ENCODE measurements around the gene UBE2G2.

Gene UBE2G2

DNA sequence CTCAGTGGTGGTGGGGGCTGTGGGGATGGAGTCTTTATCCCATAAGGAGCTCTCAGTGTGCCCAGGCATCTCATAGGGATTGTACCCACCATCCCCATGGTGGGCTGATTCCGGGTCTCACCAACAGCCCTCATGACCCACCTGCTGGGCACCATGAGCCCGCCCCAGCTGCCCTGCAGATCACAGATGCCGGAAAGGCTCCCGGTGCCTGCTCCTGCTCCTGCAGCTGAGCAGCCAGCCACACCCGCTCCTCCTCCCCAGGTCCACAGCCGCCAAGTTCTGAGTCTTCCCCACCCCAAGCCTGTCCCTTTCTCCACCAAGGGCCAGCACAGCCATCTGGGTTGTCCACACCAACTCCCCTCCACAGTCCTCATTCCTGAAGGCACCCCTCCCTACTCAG, 74.8 kb downstream of the UBE2G2 start:
- no peak overlapping the region for H3K4me3 ChIP-seq (ENCODE audit: low read length)

GRCh38 chr21:44724926-44725325, 76.7 kb downstream of the UBE2G2 start:
- TF ChIP-seq, protein P1, sequence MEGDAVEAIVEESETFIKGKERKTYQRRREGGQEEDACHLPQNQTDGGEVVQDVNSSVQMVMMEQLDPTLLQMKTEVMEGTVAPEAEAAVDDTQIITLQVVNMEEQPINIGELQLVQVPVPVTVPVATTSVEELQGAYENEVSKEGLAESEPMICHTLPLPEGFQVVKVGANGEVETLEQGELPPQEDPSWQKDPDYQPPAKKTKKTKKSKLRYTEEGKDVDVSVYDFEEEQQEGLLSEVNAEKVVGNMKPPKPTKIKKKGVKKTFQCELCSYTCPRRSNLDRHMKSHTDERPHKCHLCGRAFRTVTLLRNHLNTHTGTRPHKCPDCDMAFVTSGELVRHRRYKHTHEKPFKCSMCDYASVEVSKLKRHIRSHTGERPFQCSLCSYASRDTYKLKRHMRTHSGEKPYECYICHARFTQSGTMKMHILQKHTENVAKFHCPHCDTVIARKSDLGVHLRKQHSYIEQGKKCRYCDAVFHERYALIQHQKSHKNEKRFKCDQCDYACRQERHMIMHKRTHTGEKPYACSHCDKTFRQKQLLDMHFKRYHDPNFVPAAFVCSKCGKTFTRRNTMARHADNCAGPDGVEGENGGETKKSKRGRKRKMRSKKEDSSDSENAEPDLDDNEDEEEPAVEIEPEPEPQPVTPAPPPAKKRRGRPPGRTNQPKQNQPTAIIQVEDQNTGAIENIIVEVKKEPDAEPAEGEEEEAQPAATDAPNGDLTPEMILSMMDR (conservative IDR thresholded peaks at IDR 0.05; ENCODE audit: low read depth, low read length): no peak
- DNase-seq (ENCODE audit: low read depth): no peak
- no peak overlapping the region for H3K4me3 ChIP-seq (ENCODE audit: low read length)

More for the DNA sequence above, 74.8 kb downstream of the UBE2G2 start:
- TF ChIP-seq, protein P1 (conservative IDR thresholded peaks at IDR 0.05; ENCODE audit: low read depth, low read length): no peak
- no peak for DNase-seq (ENCODE audit: low read depth)

DNA sequence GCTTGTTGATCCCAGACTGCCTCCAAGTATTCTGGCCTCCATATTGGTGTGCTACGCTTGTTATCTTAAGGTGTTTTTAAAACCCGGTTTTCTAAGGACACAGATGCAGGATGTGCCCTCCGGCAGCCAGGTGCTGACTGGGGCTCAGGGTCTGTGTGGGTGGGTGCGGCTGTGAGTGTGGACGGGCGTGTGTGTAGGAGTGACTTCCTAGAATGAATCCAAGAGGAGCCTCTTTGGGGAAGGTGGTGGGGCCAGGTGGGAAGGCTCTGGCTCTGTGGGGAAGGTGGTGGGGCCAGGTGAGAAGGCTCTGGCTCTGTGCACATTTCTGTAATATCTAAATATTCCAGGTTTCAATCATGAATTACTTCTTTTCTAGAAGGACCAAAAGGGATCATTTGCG, 77.4 kb downstream of the UBE2G2 start:
- DNase-seq (ENCODE audit: low read depth): no peak
- TF ChIP-seq, protein P1 (conservative IDR thresholded peaks at IDR 0.05; ENCODE audit: low read depth, low read length): no peak
- no peak overlapping the region for H3K4me3 ChIP-seq (ENCODE audit: low read length)

- TF ChIP-seq, protein P1 (conservative IDR thresholded peaks at IDR 0.05; ENCODE audit: low read depth, low read length): no peak
- no peak overlapping the region for H3K4me3 ChIP-seq (ENCODE audit: low read length)
- DNase-seq (ENCODE audit: low read depth): no peak
Measured at GRCh38 chr21:44723177-44724131, 78.2 kb downstream of the UBE2G2 start.

DNA sequence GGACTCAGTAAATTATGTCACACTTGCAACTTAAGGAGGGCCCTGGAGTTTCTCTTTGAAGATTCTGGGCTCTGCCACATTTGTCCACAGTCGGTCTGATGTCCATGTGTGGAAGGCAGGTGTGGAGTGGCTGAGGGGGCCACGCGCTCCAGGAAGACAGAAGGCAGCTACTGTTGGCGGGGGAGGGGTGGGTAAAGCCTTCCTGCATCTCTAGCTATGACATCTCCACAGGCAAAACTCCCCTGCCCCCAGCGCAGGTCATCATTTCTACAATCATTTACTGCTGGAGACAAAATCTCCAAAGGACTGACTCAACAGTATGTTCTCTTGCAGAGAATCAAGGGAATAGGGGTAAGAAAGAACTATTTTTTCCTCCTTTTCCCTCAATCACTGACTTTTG, 78.9 kb downstream of the UBE2G2 start:
- TF ChIP-seq, protein P1 (conservative IDR thresholded peaks at IDR 0.05; ENCODE audit: low read depth, low read length): no peak
- H3K4me3 ChIP-seq (ENCODE audit: low read length): no peak overlapping the region
- DNase-seq (ENCODE audit: low read depth): no peak

DNA sequence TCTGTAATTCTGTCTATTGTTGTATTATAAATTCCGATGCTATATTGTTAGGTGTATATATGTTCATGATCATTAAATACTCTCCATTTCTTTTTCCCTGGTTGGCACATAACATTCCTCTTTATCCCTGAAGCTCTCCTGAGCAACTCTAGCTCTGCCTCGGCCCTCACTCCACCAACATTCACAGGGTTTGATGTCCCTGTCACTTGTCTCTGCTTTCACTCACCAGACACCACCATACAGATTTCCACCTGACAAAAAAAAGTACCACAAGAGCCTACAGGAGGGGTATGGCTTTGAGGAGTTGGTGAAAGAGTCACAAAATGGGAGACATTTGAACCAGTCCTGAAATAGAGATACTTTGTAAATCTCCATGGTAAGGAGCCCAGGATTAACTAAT, 81.5 kb downstream of the UBE2G2 start:
- no peak overlapping the region for H3K4me3 ChIP-seq (ENCODE audit: low read length)
- DNase-seq (ENCODE audit: low read depth): no peak
- TF ChIP-seq, protein P1 (conservative IDR thresholded peaks at IDR 0.05; ENCODE audit: low read depth, low read length): no peak

All from retinal pigment epithelial cell (primary cell).